Liver (tissue), 9 donors: ENCODE results near the gene DIDO1. TPM values are rescaled to one million over a fixed set of nuclear protein-coding genes. Genes with fewer than 3 reads are reported as not detected.

Experiments
- DNase-seq: peaks from one replicate; pipeline ENCODE4 v3.0.0-alpha.2; 2017; ENCODE audit warnings: low spot score
- H3K27ac ChIP-seq, 2 donors: one replicate each; pipeline ENCODE4 v1.7.0; 2013; ENCODE audit warnings: inconsistent platforms in 2 of 2, low read length in 2 of 2, control low read depth in 1 of 2, low read depth in 1 of 2, mild to moderate bottlenecking in 1 of 2
- H3K27me3 ChIP-seq, 4 donors: one replicate each; pipeline versions ENCODE4 v1.6.1 to v1.7.0; 2013; ENCODE audit warnings: low read length in 3 of 4, inconsistent platforms in 1 of 4, mild to moderate bottlenecking in 1 of 4, moderate library complexity in 1 of 4; ENCODE audit not compliant: control insufficient read depth in 4 of 4, insufficient read depth in 4 of 4
- H3K36me3 ChIP-seq, 4 donors: one replicate each; pipeline versions ENCODE4 v1.6.1 to v1.7.0; 2013; ENCODE audit warnings: low read length in 3 of 4, mild to moderate bottlenecking in 3 of 4, low read depth in 1 of 4, moderate library complexity in 1 of 4; ENCODE audit not compliant: control insufficient read depth in 4 of 4, insufficient read depth in 3 of 4
- H3K4me1 ChIP-seq, 4 donors: one replicate each; pipeline versions ENCODE4 v1.6.1 to v1.7.0; 2013; ENCODE audit warnings: low read length in 3 of 4, mild to moderate bottlenecking in 3 of 4, moderate library complexity in 1 of 4; ENCODE audit not compliant: control insufficient read depth in 4 of 4, insufficient read depth in 4 of 4
- H3K4me3 ChIP-seq, 3 donors: one replicate each; pipeline versions ENCODE4 v1.6.1 to v1.7.0; 2013; ENCODE audit warnings: low read length in 3 of 3, control low read depth in 1 of 3, low read depth in 1 of 3, mild to moderate bottlenecking in 1 of 3
- H3K9ac ChIP-seq, 2 donors: one replicate each; pipeline ENCODE4 v1.7.0; 2013; ENCODE audit warnings: low read length in 2 of 2, mild to moderate bottlenecking in 2 of 2, moderate library complexity in 2 of 2, control low read depth in 1 of 2, low read depth in 1 of 2
- H3K9me3 ChIP-seq, 4 donors: one replicate each; pipeline versions ENCODE4 v1.6.1 to v1.7.0; 2013; ENCODE audit warnings: low read length in 3 of 4; ENCODE audit not compliant: control insufficient read depth in 4 of 4
- EGR1 ChIP-seq, 2 donors: IDR thresholded peaks; 2 replicates each; pipeline ENCODE4 v1.6.1; 2016 to 2018; ENCODE audit warnings: antibody characterized with exemption in 2 of 2, low read depth in 2 of 2
- FOXA2 ChIP-seq: IDR thresholded peaks from 2 replicates; pipeline ENCODE4 v1.6.1; 2016; ENCODE audit warnings: antibody characterized with exemption
- GABPA ChIP-seq, 2 donors: IDR thresholded peaks in 1 of 2; conservative IDR thresholded peaks in 1 of 2; 2 replicates each; pipeline ENCODE4 v1.6.1; 2016; ENCODE audit warnings: antibody characterized with exemption in 2 of 2, mild to moderate bottlenecking in 1 of 2, moderate library complexity in 1 of 2
- HNF4A ChIP-seq, 2 donors: conservative IDR thresholded peaks; 2 replicates each; pipeline ENCODE4 v1.6.1; 2016; ENCODE audit warnings: antibody characterized with exemption in 2 of 2, mild to moderate bottlenecking in 2 of 2
- HNF4G ChIP-seq: IDR thresholded peaks from 2 replicates; pipeline ENCODE4 v1.6.1; 2016; ENCODE audit warnings: antibody characterized with exemption
- JUND ChIP-seq, 2 donors: IDR thresholded peaks; 2 replicates each; pipeline ENCODE4 v1.6.1; 2016; ENCODE audit warnings: antibody characterized with exemption in 2 of 2
- NR2F2 ChIP-seq: IDR thresholded peaks from 2 replicates; pipeline ENCODE4 v1.6.1; 2016; ENCODE audit warnings: antibody characterized with exemption
- RAD21 ChIP-seq, 2 donors: IDR thresholded peaks; 2 replicates each; pipeline ENCODE4 v1.6.1; 2016; ENCODE audit warnings: antibody characterized with exemption in 2 of 2, mild to moderate bottlenecking in 2 of 2
- RXRA ChIP-seq, 2 donors: IDR thresholded peaks; 2 replicates each; pipeline ENCODE4 v1.6.1; 2017 to 2018; ENCODE audit warnings: antibody characterized with exemption in 2 of 2, mild to moderate bottlenecking in 1 of 2
- SP1 ChIP-seq: IDR thresholded peaks from 2 replicates; pipeline ENCODE4 v1.6.1; 2018; ENCODE audit warnings: antibody characterized with exemption, mild to moderate bottlenecking
- TAF1 ChIP-seq: conservative IDR thresholded peaks from 2 replicates; pipeline ENCODE4 v1.6.1; 2016; ENCODE audit warnings: antibody characterized with exemption, mild to moderate bottlenecking
- YY1 ChIP-seq: IDR thresholded peaks from 2 replicates; pipeline ENCODE4 v1.6.1; 2016; ENCODE audit warnings: antibody characterized with exemption, mild to moderate bottlenecking
- WGBS: extraction: QIAGEN DNeasy Blood & Tissue Kit; methylation state at CpG from one replicate; pipeline ENCODE4 v1.1.7; 2013; 5-methylcytosine and 5-hydroxymethylcytosine counted together
- polyA plus RNA-seq, 2 donors: library from polyadenylated mRNA; stranded (reverse) in 1 of 2; unstranded in 1 of 2; fragments of 200-250 nt in 1 of 2; fragments of >200 nt in 1 of 2; fragmentation: Nextera tagmentation in 1 of 2; extraction: Ambion mirVana in 1 of 2; gene quantifications; one replicate each; pipeline versions ENCODE4 v1.2.1 to v1.2.3, GENCODE V29; 2013 to 2015
- total RNA-seq, 2 donors: library from RNA; depleted of rRNA; stranded (reverse); fragments of >200 nt; gene quantifications; one replicate each; pipeline ENCODE4 v1.2.3, GENCODE V29; 2014
- TF ChIP-seq, protein P1 (sequence below): IDR thresholded peaks from 2 replicates; pipeline ENCODE4 v1.6.1; 2016; ENCODE audit warnings: antibody characterized with exemption
- TF ChIP-seq, protein P2 (sequence below): fragments of 150-350 bp; IDR thresholded peaks from 2 replicates; pipeline ENCODE4 v1.5.1; 2017; ENCODE audit warnings: improper control_type of control experiment, low read depth, low read length; ENCODE audit not compliant: missing input control
- TF ChIP-seq, protein P3 (sequence below): IDR thresholded peaks from 2 replicates; pipeline ENCODE4 v1.6.1; 2016; ENCODE audit warnings: antibody characterized with exemption
- TF ChIP-seq, protein P4 (sequence below): IDR thresholded peaks from 2 replicates; pipeline ENCODE4 v1.6.1; 2016; ENCODE audit warnings: antibody characterized with exemption, mild to moderate bottlenecking
- donor health status: healthy.
- donor health status: healthy.
- donor health status: healthy.
- donor health status: healthy.
- donor health status: healthy.

Gene DIDO1
- total and polyA plus RNA-seq, 4 donors, result 10.1 to 43.1 (median 17.4) TPM

DNA sequence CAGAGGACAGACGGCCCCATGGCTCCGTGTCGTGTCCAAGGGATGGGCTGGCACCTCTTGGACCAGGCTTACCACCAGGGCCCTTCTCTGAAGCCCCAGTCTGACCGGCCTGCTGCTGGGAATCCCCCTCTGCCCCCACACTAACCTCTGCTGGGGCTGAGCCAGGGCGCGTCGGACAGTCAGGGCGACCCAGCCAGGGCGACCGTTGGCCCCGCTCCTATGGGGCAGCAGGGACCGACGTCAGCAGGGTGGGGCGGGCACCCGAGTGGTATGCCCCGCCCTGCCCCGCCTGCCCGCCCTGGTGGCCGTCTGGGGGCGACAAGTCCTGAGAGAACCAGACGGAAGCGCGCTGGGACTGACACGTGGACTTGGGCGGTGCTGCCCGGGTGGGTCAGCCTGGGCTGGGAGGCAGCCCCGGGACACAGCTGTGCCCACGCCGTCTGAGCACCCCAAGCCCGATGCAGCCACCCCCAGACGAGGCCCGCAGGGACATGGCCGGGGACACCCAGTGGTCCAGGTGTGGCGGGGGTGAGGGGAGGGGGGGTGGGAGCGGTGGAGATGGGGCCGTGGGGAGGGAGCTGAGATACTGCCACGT is 26.2 kb upstream of the DIDO1 start, which contains the start of gene SLC17A9 (continued):
- peak; percentile 67 to 75 for TF ChIP-seq HNF4A (conservative IDR thresholded peaks at IDR 0.05)
- no peak for TF ChIP-seq HNF4G
- TF ChIP-seq TAF1, result no peak
- TF ChIP-seq GABPA (IDR thresholded peaks at IDR 0.05 in 1 of 2, conservative IDR thresholded peaks at IDR 0.05 in 1 of 2), result peak in 1 of 2 donors; percentile 43
- TF ChIP-seq, protein P1, sequence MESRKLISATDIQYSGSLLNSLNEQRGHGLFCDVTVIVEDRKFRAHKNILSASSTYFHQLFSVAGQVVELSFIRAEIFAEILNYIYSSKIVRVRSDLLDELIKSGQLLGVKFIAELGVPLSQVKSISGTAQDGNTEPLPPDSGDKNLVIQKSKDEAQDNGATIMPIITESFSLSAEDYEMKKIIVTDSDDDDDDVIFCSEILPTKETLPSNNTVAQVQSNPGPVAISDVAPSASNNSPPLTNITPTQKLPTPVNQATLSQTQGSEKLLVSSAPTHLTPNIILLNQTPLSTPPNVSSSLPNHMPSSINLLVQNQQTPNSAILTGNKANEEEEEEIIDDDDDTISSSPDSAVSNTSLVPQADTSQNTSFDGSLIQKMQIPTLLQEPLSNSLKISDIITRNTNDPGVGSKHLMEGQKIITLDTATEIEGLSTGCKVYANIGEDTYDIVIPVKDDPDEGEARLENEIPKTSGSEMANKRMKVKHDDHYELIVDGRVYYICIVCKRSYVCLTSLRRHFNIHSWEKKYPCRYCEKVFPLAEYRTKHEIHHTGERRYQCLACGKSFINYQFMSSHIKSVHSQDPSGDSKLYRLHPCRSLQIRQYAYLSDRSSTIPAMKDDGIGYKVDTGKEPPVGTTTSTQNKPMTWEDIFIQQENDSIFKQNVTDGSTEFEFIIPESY, result peak; percentile 70
- TF ChIP-seq, protein P2, sequence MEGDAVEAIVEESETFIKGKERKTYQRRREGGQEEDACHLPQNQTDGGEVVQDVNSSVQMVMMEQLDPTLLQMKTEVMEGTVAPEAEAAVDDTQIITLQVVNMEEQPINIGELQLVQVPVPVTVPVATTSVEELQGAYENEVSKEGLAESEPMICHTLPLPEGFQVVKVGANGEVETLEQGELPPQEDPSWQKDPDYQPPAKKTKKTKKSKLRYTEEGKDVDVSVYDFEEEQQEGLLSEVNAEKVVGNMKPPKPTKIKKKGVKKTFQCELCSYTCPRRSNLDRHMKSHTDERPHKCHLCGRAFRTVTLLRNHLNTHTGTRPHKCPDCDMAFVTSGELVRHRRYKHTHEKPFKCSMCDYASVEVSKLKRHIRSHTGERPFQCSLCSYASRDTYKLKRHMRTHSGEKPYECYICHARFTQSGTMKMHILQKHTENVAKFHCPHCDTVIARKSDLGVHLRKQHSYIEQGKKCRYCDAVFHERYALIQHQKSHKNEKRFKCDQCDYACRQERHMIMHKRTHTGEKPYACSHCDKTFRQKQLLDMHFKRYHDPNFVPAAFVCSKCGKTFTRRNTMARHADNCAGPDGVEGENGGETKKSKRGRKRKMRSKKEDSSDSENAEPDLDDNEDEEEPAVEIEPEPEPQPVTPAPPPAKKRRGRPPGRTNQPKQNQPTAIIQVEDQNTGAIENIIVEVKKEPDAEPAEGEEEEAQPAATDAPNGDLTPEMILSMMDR, result peak; percentile 14
- TF ChIP-seq EGR1 (IDR thresholded peaks at IDR 0.05; ENCODE audit: low read depth in 2 of 2), result no peak
- TF ChIP-seq FOXA2, result peak; percentile 41
- TF ChIP-seq RAD21 (IDR thresholded peaks at IDR 0.05), result no peak

DNA sequence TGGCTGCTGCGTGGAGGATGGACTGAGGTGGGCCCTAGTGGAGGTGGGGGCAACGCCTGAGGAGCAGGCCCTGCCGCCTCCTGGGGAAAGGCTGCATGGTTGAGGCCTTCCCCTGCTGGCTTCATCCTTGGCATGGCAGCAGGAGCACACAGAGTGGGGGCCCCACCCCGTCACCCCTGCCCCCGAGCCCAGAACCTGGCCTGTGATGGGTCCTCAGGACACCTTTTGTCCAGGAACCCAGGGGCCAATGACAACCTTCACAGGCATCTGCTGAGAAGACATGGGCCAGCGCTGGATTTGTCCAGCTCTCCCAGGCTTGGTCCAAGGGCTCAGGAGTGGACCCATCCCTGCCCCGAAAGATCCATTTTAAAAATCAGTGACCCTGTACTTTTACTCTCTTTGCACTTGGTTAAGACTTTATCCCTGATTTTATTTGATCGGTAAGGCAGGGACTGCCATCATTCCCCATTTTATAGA is 25.6 kb upstream of the DIDO1 start:
- no peak for TF ChIP-seq NR2F2
- TF ChIP-seq SP1, result no peak
- TF ChIP-seq FOXA2, result no peak
- no peak for TF ChIP-seq HNF4A (conservative IDR thresholded peaks at IDR 0.05)
- TF ChIP-seq, protein P3, sequence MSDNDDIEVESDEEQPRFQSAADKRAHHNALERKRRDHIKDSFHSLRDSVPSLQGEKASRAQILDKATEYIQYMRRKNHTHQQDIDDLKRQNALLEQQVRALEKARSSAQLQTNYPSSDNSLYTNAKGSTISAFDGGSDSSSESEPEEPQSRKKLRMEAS, result no peak
- TF ChIP-seq, protein P2, result no peak
- TF ChIP-seq, protein P1, result no peak
- no peak for TF ChIP-seq RXRA (IDR thresholded peaks at IDR 0.05)
- no peak for TF ChIP-seq YY1
- no peak for TF ChIP-seq EGR1 (IDR thresholded peaks at IDR 0.05; ENCODE audit: low read depth in 2 of 2)
- TF ChIP-seq JUND (IDR thresholded peaks at IDR 0.05), result no peak
- no peak for TF ChIP-seq TAF1
- TF ChIP-seq HNF4G, result no peak
- TF ChIP-seq, protein P4, sequence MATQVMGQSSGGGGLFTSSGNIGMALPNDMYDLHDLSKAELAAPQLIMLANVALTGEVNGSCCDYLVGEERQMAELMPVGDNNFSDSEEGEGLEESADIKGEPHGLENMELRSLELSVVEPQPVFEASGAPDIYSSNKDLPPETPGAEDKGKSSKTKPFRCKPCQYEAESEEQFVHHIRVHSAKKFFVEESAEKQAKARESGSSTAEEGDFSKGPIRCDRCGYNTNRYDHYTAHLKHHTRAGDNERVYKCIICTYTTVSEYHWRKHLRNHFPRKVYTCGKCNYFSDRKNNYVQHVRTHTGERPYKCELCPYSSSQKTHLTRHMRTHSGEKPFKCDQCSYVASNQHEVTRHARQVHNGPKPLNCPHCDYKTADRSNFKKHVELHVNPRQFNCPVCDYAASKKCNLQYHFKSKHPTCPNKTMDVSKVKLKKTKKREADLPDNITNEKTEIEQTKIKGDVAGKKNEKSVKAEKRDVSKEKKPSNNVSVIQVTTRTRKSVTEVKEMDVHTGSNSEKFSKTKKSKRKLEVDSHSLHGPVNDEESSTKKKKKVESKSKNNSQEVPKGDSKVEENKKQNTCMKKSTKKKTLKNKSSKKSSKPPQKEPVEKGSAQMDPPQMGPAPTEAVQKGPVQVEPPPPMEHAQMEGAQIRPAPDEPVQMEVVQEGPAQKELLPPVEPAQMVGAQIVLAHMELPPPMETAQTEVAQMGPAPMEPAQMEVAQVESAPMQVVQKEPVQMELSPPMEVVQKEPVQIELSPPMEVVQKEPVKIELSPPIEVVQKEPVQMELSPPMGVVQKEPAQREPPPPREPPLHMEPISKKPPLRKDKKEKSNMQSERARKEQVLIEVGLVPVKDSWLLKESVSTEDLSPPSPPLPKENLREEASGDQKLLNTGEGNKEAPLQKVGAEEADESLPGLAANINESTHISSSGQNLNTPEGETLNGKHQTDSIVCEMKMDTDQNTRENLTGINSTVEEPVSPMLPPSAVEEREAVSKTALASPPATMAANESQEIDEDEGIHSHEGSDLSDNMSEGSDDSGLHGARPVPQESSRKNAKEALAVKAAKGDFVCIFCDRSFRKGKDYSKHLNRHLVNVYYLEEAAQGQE, result no peak
- H3K9me3 ChIP-seq, result no peaks in the 10 kb centered on the region
- peak overlapping the region; percentile 91 to 93 for H3K27ac ChIP-seq
- H3K4me3 ChIP-seq, result peak overlapping the region in 2 of 3 donors; percentile 34 to 76
- peaks cover 3 to 41% (median 29%) of the 10 kb centered on the region in 4 donors for H3K4me1 ChIP-seq
- no peak for DNase-seq
- H3K27me3 ChIP-seq, result no peaks in the 10 kb centered on the region
- peak overlapping the region in 1 of 2 donors; percentile 52 for H3K9ac ChIP-seq
- peaks cover 0 to 20% (median 1%) of the 10 kb centered on the region in 4 donors for H3K36me3 ChIP-seq
- 78% methylated on average over 8 of the region's 8 CpGs for WGBS
